Right kidney (tissue), 1 donor: ENCODE measurements around the gene SLC39A5.
"Not testable (repeated sequence)": the region's sequence is repeated elsewhere in the genome, so short reads cannot be mapped to it uniquely, and the experiment has no call there.

Experiments used
- DNase-seq: peaks from one replicate; pipeline ENCODE4 v3.0.0-alpha.2; 2016

The SLC39A5 gene

DNA sequence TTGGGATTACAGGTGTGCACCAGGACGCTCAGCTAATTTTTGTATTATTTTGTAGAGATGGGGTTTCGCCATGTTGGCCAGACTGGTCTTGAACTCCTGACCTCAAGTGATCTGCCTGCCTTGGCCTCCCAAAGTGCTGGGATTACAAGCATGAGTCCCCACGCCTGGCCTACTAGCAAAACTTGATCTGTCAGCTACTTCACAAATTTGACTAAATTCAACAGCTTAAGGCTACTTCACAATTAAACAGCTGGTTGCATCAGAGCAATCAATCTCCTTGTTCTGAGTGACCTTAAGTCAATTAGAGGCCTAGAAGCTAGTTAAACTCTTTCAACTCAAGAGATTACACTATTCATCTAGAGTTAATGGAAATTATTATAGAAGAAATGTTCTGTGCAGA is 49.1 kb downstream of the SLC39A5 start:
- DNase-seq, result no peak

GRCh38 chr12:56280849-56281248 is 51.0 kb downstream of the SLC39A5 start:
- no peak for DNase-seq

DNA sequence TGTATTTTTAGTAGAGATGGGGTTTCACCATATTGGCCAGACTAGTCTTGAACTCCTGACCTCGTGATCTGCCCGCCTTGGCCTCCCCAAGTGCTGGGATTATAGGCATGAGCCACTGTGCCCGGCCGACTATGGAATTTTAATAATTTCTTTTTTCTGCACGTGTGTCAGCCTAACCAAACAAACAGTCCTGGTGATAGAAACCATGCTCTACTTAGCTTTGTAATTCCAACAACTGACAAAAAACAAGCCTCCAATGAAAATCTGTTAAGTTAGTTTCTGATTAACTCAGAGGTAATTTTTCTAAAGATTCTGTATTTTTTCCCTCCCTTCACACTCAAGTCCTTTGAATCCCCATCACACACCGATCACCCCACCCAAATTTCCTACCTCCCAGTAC is 52.2 kb downstream of the SLC39A5 start:
- no peak for DNase-seq

DNA sequence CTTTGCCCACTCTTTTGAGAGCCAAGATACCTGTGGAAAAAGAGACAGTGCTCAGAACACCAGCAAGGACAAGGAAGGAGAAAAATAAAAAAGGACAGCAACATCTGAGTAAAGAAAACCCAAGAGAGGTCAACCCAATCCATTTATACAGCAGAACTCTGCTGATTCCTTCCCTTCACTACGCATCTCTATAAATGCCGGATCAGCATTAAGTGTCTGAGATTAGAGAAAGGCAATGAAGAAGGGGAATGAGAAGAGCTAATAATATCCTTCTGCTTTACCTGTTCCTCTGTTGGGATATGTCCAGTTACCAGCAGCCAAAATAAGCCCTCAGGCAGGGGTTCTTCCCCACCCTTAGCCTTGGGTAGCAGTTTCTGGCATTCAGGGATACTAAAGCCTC is 52.7 kb downstream of the SLC39A5 start:
- no peak for DNase-seq

GRCh38 chr12:56284263-56284662 is 54.4 kb downstream of the SLC39A5 start:
- not testable (repeated sequence) for DNase-seq

DNA sequence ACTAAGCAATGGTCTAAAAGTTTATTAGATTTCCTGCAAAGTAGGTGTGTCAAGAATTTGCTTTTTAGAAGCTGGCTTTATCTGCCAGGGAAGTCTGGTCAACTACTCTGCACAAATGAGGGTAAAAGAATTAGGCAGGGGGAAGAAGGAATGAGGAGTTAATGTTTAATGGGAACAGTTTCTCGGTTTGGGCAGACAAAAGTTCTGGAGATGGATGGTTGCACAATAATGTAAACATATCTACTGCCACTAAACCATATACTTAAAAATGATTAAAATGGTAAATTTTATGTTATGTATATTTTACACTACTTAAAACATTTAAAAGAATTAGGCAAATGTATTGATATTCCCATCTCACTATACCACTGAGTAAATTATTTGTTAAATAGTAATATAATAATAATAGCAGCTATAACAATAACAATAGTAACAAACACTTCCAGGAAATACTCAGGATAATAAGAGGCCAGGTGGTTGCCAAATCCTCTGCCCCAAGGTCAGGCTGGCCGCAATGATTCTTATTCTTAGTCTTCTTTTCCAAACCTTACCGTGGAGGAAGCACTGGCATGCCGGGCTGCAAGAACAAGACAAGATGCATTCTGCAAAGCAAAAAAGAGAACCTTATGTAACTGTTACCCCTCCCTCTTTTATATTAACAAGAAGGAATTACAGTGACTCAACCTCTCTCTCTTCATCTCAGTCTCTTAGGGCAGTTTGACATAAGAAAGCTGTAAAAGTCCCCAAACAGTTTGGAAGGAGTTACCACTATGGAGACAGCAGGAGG is 56.4 kb downstream of the SLC39A5 start:
- no peak for DNase-seq
